HL-60 (cell line): ENCODE results near the gene MARF1.

Source experiments
- CTCF ChIP-seq: IDR thresholded peaks from one replicate; pipeline ENCODE4 v1.5.1; 2011; ENCODE audit warnings: low read length, control low read depth, inconsistent platforms; ENCODE audit not compliant: insufficient read depth
- GABPA ChIP-seq: IDR thresholded peaks from 2 replicates; pipeline ENCODE4 v1.6.1; 2012; ENCODE audit warnings: low read depth
- POLR2AphosphoS5 ChIP-seq: IDR thresholded peaks from 2 replicates; pipeline ENCODE4 v1.6.1; 2012; ENCODE audit warnings: low read depth
- SPI1 ChIP-seq: IDR thresholded peaks from 2 replicates; pipeline ENCODE4 v1.6.1; 2012; ENCODE audit warnings: low read depth, mild to moderate bottlenecking, borderline replicate concordance
- TF ChIP-seq, protein P1 (sequence below): IDR thresholded peaks from 2 replicates; pipeline ENCODE4 v1.6.1; 2012; ENCODE audit warnings: low read depth; ENCODE audit not compliant: insufficient replicate concordance

DNA sequence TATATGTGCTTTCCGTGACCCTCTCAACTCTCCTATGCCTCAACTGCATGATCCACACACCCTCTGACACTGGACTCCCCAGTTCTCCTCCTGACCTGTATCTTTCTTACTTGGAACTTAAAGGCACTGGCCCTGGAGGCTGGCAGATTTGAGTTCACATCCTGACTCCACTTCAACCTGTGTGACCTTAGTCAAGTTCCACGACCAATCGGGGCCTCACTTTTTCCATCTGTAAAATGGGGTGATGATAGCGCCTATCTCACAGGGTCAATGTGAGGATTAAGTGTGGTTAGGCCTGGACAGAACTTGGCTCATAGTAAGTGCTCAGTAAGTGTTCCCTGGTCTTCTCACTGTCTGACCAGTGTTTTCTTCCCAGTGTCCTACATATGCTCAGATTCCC, 25.1 kb downstream of the MARF1 start:
- TF ChIP-seq CTCF (no peak), POLR2AphosphoS5 (no peak), GABPA (no peak), SPI1 (no peak)
- TF ChIP-seq, protein P1, sequence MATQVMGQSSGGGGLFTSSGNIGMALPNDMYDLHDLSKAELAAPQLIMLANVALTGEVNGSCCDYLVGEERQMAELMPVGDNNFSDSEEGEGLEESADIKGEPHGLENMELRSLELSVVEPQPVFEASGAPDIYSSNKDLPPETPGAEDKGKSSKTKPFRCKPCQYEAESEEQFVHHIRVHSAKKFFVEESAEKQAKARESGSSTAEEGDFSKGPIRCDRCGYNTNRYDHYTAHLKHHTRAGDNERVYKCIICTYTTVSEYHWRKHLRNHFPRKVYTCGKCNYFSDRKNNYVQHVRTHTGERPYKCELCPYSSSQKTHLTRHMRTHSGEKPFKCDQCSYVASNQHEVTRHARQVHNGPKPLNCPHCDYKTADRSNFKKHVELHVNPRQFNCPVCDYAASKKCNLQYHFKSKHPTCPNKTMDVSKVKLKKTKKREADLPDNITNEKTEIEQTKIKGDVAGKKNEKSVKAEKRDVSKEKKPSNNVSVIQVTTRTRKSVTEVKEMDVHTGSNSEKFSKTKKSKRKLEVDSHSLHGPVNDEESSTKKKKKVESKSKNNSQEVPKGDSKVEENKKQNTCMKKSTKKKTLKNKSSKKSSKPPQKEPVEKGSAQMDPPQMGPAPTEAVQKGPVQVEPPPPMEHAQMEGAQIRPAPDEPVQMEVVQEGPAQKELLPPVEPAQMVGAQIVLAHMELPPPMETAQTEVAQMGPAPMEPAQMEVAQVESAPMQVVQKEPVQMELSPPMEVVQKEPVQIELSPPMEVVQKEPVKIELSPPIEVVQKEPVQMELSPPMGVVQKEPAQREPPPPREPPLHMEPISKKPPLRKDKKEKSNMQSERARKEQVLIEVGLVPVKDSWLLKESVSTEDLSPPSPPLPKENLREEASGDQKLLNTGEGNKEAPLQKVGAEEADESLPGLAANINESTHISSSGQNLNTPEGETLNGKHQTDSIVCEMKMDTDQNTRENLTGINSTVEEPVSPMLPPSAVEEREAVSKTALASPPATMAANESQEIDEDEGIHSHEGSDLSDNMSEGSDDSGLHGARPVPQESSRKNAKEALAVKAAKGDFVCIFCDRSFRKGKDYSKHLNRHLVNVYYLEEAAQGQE: no peak
